Left lung (tissue), 10 donors: ENCODE results near the gene VEGFA. TPM values are rescaled to one million over a fixed set of nuclear protein-coding genes. Genes with fewer than 3 reads are reported as not detected.

Experiments
- ATAC-seq: fragments of 200-7000 bp; cut with Tn5 transposase; one replicate; pipeline ENCODE4 v1.9.1; 2020; ENCODE audit warnings: moderate library complexity
- DNase-seq, 4 donors: peaks; one replicate each; pipeline ENCODE4 v3.0.0-alpha.2; 2013 to 2020
- H3K27ac ChIP-seq, 2 donors: fragments of 200-600 bp; sonication (generic) in 1 of 2; one replicate each; pipeline versions ENCODE4 v1.5.0 to v1.8.0; 2020 to 2021
- H3K27me3 ChIP-seq, 2 donors: fragments of 200-600 bp; sonication (generic) in 1 of 2; one replicate each; pipeline versions ENCODE4 v1.5.0 to v1.8.0; 2020 to 2021
- H3K36me3 ChIP-seq, 2 donors: fragments of 200-600 bp; sonication (generic) in 1 of 2; one replicate each; pipeline versions ENCODE4 v1.5.0 to v1.8.0; 2020 to 2021
- H3K4me1 ChIP-seq, 2 donors: fragments of 200-600 bp; one replicate each; pipeline ENCODE4 v1.8.0; 2021
- H3K4me3 ChIP-seq, 2 donors: fragments of 200-600 bp; sonication (generic) in 1 of 2; one replicate each; pipeline versions ENCODE4 v1.5.0 to v1.8.0; 2020 to 2021; ENCODE audit warnings: mild to moderate bottlenecking in 1 of 2
- H3K9me3 ChIP-seq, 2 donors: fragments of 200-600 bp; sonication (generic) in 1 of 2; one replicate each; pipeline versions ENCODE4 v1.5.0 to v1.8.0; 2020 to 2021
- CTCF ChIP-seq, 2 donors: fragments of 200-600 bp; sonication (generic) in 1 of 2; IDR thresholded peaks; one replicate each; pipeline versions ENCODE4 v1.5.0 to v1.8.0; 2021; ENCODE audit warnings: antibody characterized with exemption in 2 of 2
- intact Hi-C, 2 donors: fragments of 100-400 bp; cut with DNase I; formaldehyde crosslinking; loops; one replicate each; pipeline versions ENCODE4 v1.11.2 to v1.14.2; 2022
- polyA plus RNA-seq, 6 donors: library from polyadenylated mRNA; unstranded; fragments of 120-200 nt; gene quantifications; one replicate each; pipeline ENCODE4 v1.2.1, GENCODE V29; 2013; ENCODE audit not compliant: insufficient read length in 6 of 6
- total RNA-seq, 2 donors: library from RNA; stranded (reverse); fragmentation: NEBNext Ultra II Directional; extraction: Animal tissue kit (Norgen Biotek cat#: 25700); gene quantifications; one replicate each; pipeline ENCODE4 v1.2.1, GENCODE V29; 2021
- donor health status: DM: no; HTN: yes; CAD: no.
- donor health status: DM: no; HTN: no; CAD: no.

The VEGFA gene
- total and polyA plus RNA-seq, 8 donors = 147 to 349 (median 288) TPM

DNA sequence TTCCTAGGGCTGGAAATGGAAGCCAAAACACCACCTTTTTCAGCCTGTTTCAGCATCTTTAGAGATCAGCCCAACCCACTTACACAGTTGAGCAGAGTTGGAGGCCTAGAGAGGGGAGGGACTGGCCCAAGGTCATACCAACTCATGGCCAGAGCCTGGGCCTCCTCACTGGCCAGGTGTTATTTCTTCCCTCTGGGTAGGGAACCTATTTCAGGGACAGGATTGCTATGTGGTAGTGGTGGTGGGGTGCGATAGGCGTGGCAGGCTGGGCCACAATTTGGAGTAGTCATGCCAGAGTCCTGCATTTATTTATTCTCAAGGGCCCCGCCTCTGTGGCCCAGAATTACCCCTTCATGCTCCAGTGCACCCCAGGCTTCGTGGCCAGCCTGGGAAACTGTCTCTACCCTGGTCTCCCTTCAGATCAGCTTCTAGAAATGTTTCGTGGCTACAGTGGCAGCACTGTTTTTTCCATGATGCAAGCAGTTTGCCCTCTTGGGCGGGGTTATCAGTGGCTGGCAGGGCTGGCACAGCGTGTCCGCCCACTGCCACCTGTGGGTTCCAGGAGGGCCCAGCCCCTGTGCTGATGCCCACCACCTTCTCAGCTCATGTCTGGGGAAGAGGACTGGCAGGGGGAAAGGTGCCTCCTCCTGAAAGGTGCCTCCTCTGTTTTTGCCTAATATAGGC lies 6.2 kb downstream of the VEGFA start:
- intact Hi-C loops = no loop called here
- ATAC-seq (no peak), DNase-seq (no peak)
- H3K27ac ChIP-seq = no peak overlapping the region
- TF ChIP-seq CTCF (IDR thresholded peaks at IDR 0.05) = no peak
- H3K4me3 ChIP-seq = no peak overlapping the region
- H3K9me3 ChIP-seq = no peaks in the 10 kb centered on the region
- no peaks in the 10 kb centered on the region for H3K27me3 ChIP-seq
- peaks cover 20 to 49% of the 10 kb centered on the region in 2 donors for H3K4me1 ChIP-seq
- peaks cover 0 to 61% of the 10 kb centered on the region in 2 donors for H3K36me3 ChIP-seq

- no peak overlapping the region for H3K27ac ChIP-seq
- no peaks in the 10 kb centered on the region for H3K27me3 ChIP-seq
- H3K9me3 ChIP-seq = no peaks in the 10 kb centered on the region
- intact Hi-C loops = no loop called here
- no peak overlapping the region for H3K4me3 ChIP-seq
- DNase-seq (no peak), ATAC-seq (no peak)
- peaks cover 0 to 70% of the 10 kb centered on the region in 2 donors for H3K36me3 ChIP-seq
- peaks cover 20 to 44% of the 10 kb centered on the region in 2 donors for H3K4me1 ChIP-seq
- TF ChIP-seq CTCF (IDR thresholded peaks at IDR 0.05) = no peak
Measured at GRCh38 chr6:43776799-43777776, 7.1 kb downstream of the VEGFA start.

- Histone ChIP-seq H3K9me3 (no peaks in the 10 kb centered on the region), H3K36me3 (peaks cover 0 to 82% of the 10 kb centered on the region in 2 donors), H3K4me3 (no peak overlapping the region), H3K27ac (no peak overlapping the region), H3K4me1 (peaks cover 16 to 32% of the 10 kb centered on the region in 2 donors), H3K27me3 (no peaks in the 10 kb centered on the region)
- no peak for ATAC-seq
- TF ChIP-seq CTCF (IDR thresholded peaks at IDR 0.05) = no peak
- DNase-seq = no peak
- intact Hi-C loops = no loop called here
Measured at GRCh38 chr6:43778131-43778855, 8.3 kb downstream of the VEGFA start.

GRCh38 chr6:43778976-43779851 lies 9.2 kb downstream of the VEGFA start:
- no peak overlapping the region for H3K27ac ChIP-seq
- H3K4me1 ChIP-seq = peaks cover 8 to 23% of the 10 kb centered on the region in 2 donors
- no peak for ATAC-seq
- no peak for TF ChIP-seq CTCF (IDR thresholded peaks at IDR 0.05)
- peaks cover 0 to 91% of the 10 kb centered on the region in 2 donors for H3K36me3 ChIP-seq
- no peaks in the 10 kb centered on the region for H3K27me3 ChIP-seq
- no peaks in the 10 kb centered on the region for H3K9me3 ChIP-seq
- no peak overlapping the region for H3K4me3 ChIP-seq
- peak in 1 of 4 donors; percentile 39 for DNase-seq
- intact Hi-C loops = no loop called here
